ENCODE data around the gene MAP2K2.

DNA sequence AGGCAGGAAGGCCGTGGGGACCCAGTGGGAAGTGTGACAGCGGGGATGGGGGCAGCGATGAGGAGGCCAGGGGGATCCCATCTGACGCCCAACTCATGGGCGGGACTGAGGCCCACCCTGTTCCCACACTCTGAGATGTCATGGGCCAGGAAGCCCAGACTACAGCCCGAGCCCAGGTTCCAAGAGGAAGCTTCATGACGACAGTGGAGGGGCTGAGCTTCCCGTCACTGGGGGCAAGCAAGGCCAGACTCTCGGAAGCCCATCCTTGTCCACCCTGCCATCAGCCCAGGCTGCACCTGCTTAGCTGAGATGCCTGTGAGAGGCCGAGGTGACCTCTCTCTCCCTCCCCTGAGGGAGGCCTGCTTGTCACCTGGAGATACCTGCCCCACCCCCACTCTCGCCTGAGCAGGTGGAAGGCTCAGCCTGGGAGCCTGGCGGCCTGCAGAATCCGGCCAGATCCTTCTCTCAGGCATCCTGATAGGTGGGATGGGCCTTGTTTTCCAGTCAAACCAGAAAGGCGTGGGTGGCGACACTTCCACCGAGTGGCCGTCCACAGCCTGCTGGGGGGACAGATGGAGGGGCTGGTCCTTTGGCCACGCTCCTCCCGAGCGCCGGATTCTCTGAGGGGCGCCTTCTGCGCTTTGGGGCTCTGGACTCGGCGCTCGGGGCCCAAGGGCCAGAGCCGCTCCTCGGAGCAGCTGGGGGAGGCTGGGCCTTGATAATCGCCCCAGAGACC is 62.1 kb downstream of the MAP2K2 start:
- TF ChIP-seq EP300 (IDR thresholded peaks at IDR 0.05) (no peak), RAD21 (conservative IDR thresholded peaks at IDR 0.05 in 1 of 2, IDR thresholded peaks at IDR 0.05 in 1 of 2) (no peak), MYC (IDR thresholded peaks at IDR 0.05; ENCODE audit: borderline replicate concordance, low read length) (no peak), POLR2A (IDR thresholded peaks at IDR 0.05; ENCODE audit: low read length) (no peak)
- TF ChIP-seq, protein P1, sequence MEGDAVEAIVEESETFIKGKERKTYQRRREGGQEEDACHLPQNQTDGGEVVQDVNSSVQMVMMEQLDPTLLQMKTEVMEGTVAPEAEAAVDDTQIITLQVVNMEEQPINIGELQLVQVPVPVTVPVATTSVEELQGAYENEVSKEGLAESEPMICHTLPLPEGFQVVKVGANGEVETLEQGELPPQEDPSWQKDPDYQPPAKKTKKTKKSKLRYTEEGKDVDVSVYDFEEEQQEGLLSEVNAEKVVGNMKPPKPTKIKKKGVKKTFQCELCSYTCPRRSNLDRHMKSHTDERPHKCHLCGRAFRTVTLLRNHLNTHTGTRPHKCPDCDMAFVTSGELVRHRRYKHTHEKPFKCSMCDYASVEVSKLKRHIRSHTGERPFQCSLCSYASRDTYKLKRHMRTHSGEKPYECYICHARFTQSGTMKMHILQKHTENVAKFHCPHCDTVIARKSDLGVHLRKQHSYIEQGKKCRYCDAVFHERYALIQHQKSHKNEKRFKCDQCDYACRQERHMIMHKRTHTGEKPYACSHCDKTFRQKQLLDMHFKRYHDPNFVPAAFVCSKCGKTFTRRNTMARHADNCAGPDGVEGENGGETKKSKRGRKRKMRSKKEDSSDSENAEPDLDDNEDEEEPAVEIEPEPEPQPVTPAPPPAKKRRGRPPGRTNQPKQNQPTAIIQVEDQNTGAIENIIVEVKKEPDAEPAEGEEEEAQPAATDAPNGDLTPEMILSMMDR (IDR thresholded peaks at IDR 0.05) = no peak

Measured in A549 (cell line).